GM20431 (cell line): Measurements from ENCODE around the gene MROH9.

Source experiments
- in situ Hi-C: fragments of 300-500 bp; cut with MseI, MboI; formaldehyde crosslinking; loops from one replicate; pipeline ENCODE4 v1.15.0; 2020; ENCODE audit warnings: low sequenced_read_pairs; ENCODE audit not compliant: unreplicated experiment

Gene MROH9

GRCh38 chr1:171062902-171063301 lies 127.6 kb downstream of the MROH9 start:
- in situ Hi-C loops: no loop called here

GRCh38 chr1:171075041-171075440 lies 139.7 kb downstream of the MROH9 start:
- in situ Hi-C loops: no loop called here

- in situ Hi-C loops: no loop called here
Observed at GRCh38 chr1:171081314-171081753, 146.0 kb downstream of the MROH9 start.

- in situ Hi-C loops: no loop called here
Observed at GRCh38 chr1:171081763-171082201, 146.4 kb downstream of the MROH9 start.

DNA sequence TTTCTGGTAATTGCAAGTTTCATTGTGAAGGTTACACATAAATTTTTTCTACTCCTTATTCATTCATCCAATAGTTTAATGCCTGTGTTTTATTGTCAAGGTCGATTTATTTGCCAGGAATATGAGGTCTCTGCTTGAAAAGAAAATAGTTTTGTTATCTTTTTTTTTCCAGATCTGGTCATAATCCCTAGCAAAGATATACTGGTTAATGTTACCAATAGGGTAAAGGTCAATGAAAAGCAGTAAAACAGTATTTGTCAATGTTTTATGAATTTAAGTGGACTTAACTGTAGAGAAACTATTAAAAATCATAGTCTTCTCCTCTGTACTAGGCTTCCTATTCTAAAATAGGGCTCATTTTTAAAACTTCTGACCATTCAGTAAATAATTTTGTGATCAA lies 147.3 kb downstream of the MROH9 start:
- in situ Hi-C loops: no loop called here

- in situ Hi-C loops: no loop called here
Observed at GRCh38 chr1:171083222-171083621, 147.9 kb downstream of the MROH9 start.

DNA sequence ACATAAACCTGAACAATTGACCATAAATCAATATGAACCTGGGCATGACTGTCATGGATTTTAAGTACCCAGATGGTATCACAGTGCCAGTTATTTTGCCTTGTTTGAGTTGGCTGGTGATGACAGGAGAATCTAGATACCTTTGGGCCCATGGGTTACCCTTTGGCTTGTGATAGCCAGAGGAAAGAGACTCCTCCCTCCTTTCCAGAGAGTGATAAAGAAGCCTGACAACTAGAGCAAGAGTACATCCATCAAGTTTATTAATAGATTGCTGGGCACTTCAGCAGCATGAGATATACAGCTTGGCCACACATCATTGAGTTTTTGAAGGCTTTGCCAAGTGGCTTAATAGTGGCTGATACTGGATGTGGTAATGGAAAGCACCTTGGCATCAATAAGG lies 148.8 kb downstream of the MROH9 start:
- in situ Hi-C loops: no loop called here

DNA sequence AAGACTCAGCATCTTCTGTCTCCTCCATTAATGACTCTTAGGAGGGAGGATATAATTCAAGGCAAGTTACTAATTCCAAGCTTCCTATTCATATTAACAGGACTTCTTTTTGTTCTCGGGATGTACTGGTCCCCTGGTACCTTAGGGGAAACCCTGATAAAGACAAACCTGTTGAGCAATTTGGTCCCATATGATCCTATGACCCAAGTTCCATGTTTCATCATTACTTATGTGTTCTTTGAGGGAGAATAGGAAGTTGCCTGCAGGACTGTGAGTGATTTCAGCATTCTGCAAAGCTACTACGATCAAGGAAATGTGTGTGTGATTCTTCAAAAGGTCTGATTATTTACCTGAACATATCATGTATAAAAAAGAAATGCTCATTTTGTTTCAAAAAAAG lies 149.5 kb downstream of the MROH9 start:
- in situ Hi-C loops: no loop called here

DNA sequence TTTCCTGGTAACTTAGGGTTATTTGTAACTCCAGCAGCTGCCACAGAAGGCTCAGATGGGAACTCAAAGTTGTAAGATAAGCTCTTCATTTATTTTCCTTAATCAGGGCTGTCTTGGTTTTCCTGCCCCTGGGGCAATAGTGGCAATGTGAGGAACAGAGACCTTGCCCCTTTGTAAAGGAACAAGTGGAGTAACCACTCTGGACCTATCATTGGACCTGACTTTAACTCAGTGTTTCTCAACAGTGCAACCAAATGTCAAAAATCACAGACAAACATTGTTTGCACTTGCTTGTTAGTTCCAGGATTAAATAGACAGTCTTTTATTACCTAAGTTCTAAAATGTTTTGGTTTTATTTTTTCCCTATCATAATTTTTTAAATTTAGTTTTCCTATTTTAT lies 152.6 kb downstream of the MROH9 start:
- in situ Hi-C loops: no loop called here

GRCh38 chr1:171090604-171091003 lies 155.3 kb downstream of the MROH9 start, which contains the start of gene FMO3:
TSS of gene FMO3 (plus strand) at chr1:171090905. CDS start at chr1:171092659, 1,754 bp downstream.
- in situ Hi-C loops: no loop called here

DNA sequence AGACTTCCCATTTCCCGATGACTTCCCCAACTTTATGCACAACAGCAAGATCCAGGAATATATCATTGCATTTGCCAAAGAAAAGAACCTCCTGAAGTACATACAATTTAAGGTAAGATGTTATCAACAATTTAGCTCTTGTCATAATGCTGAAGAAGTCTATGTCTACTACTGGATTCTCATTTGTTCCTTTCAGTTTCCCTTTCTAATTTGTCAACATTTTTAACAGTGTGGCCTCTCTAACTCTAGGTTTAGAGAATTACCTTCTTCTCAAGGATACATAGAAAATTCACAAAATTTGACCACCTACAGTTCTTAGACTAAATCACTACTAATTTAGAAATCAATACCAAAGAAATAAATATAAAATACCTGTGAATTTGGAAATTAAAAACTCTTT lies 168.5 kb downstream of the MROH9 start:
- in situ Hi-C loops: no loop called here

GRCh38 chr1:171107262-171107940 lies 172.1 kb downstream of the MROH9 start:
- in situ Hi-C loops: no loop called here

DNA sequence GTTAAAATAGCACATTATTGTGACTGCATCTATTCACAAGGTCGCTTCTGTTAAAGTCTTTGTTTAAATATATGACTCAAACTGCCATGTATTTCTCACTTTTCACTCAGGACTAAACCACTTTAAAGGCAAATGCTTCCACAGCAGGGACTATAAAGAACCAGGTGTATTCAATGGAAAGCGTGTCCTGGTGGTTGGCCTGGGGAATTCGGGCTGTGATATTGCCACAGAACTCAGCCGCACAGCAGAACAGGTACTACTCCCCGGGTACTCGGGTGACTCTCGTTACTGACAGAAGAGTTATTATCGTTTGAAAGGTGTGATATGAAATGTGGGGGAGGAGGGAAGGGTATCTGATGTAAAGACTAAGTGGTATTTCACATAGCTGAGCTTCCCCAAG lies 172.6 kb downstream of the MROH9 start:
- in situ Hi-C loops: no loop called here

- in situ Hi-C loops: no loop called here
Observed at GRCh38 chr1:171109966-171110365, 174.6 kb downstream of the MROH9 start.

- in situ Hi-C loops: no loop called here
Observed at GRCh38 chr1:171110621-171111326, 175.4 kb downstream of the MROH9 start.

DNA sequence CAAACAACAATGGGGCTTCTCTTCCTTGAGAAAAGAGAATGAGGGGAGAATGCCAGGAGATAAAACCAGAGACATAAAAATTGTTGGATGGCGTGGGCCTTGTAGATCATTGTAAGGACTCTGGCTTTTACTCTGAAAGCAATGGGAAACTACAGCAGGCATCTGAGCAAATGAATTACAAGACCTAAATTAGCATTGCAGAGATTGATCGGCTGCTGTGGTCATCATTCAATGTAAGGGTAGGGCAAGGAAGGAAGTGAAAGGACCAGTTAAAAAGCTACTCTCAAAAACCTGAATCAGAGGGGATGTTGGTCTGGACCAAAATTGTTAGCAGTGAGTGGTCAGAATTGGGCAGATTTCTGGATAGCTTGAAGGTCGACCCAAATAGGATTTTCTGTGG lies 176.8 kb downstream of the MROH9 start:
- in situ Hi-C loops: no loop called here

GRCh38 chr1:171113382-171113781 lies 178.0 kb downstream of the MROH9 start:
- in situ Hi-C loops: no loop called here
